ENCODE measurements around the gene GALNT14.

DNA sequence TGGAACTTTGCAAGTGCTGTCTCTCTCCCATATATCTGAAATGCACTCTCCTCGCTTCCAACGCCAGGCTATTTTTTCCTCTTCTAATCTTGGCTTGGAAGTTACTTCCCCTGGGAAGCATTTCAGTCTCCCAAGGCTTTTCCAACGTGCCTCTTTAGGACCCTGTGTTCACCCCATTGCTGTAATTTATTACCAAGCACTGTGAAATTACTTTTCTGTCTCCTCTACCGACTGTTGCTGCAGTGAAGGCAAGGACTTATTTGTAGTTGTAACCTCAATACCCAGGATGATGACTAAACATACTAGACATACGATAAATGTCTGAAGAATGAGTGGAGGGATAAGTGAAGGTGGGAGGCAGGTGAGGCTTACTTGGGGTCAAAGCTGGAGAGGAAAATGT is 163.7 kb downstream of the GALNT14 start:
- TF ChIP-seq CTCF (IDR thresholded peaks at IDR 0.05; ENCODE audit: borderline replicate concordance, extremely low read depth, low read length, poor library complexity, severe bottlenecking), result no peak
- TF ChIP-seq EZH2 (IDR thresholded peaks at IDR 0.05; ENCODE audit: borderline replicate concordance, low read depth, low read length, severe bottlenecking), result no peak
